H1 (cell line): Measurements from ENCODE around the gene TOM1L2. TPM values are rescaled to one million over a fixed set of nuclear protein-coding genes. Genes with fewer than 3 reads are reported as not detected.

Experiments used
- CTCF ChIA-PET: fragments of 300-600 bp; sonication (Branson Sonifier 250); formaldehyde crosslinking; loops from one replicate; lab custom pipeline; 2021; ENCODE audit not compliant: partially characterized antibody; lab: Charles Lee
- POLR2A ChIA-PET: fragments of 300-600 bp; sonication (Branson Sonifier 250); formaldehyde crosslinking; loops from one replicate; lab custom pipeline; 2021; ENCODE audit warnings: inconsistent platforms; ENCODE audit not compliant: partially characterized antibody; lab: Charles Lee
- DNase-seq, 2 experiments: peaks; one replicate each; pipeline versions ENCODE4 v3.0.0 to v3.0.0-alpha.2; 2010 to 2022; ENCODE audit warnings: low spot score in 2 of 2, low read depth in 1 of 2, mixed read lengths in 1 of 2
- FAIRE-seq: peaks from 2 replicates; lab custom pipeline; 2011; peaks lifted over from hg19 to GRCh38; lab: Jason Lieb, UNC
- H2AFZ ChIP-seq: 2 replicates; pipeline ENCODE4 v1.8.1; 2012; ENCODE audit warnings: low read length, inconsistent platforms
- H2AK5ac ChIP-seq: 2 replicates; pipeline ENCODE4 v1.6.1; 2013; ENCODE audit warnings: low read depth, low read length
- H2BK120ac ChIP-seq: replicated peaks from 2 replicates; pipeline ENCODE3; 2013; ENCODE audit warnings: low read depth, low read length, inconsistent platforms
- H2BK12ac ChIP-seq: 2 replicates; pipeline ENCODE4 v1.6.1; 2013; ENCODE audit warnings: low read depth, low read length
- H2BK15ac ChIP-seq: 2 replicates; pipeline ENCODE4 v1.6.1; 2013; ENCODE audit warnings: low read length
- H2BK20ac ChIP-seq: 2 replicates; pipeline ENCODE4 v1.6.1; 2013; ENCODE audit warnings: low read length
- H2BK5ac ChIP-seq: 2 replicates; pipeline ENCODE4 v1.6.1; 2013; ENCODE audit warnings: low read depth, low read length
- H3K14ac ChIP-seq: 2 replicates; pipeline ENCODE4 v1.6.1; 2013; ENCODE audit warnings: inconsistent platforms; ENCODE audit not compliant: insufficient read length
- H3K18ac ChIP-seq: 2 replicates; pipeline ENCODE4 v1.6.1; 2013; ENCODE audit warnings: low read length; ENCODE audit errors: extremely low read depth
- H3K23ac ChIP-seq: 2 replicates; pipeline ENCODE4 v1.6.1; 2013; ENCODE audit warnings: inconsistent platforms; ENCODE audit not compliant: insufficient read length
- H3K23me2 ChIP-seq: 2 replicates; pipeline ENCODE4 v1.6.1; 2013; ENCODE audit warnings: low read depth, low read length
- H3K27ac ChIP-seq: 2 replicates; pipeline ENCODE4 v1.6.1; 2011; ENCODE audit warnings: low read depth, low read length, inconsistent platforms
- H3K27me3 ChIP-seq, 4 experiments: replicated peaks in 1 of 4; 1 replicate in 1 of 4; 2 replicates in 3 of 4; pipeline versions ENCODE4 v1.6.1 to v1.8.1; 2011 to 2013; ENCODE audit warnings: low read length in 3 of 4, mild to moderate bottlenecking in 3 of 4, inconsistent platforms in 2 of 4, mixed read lengths in 2 of 4, moderate library complexity in 1 of 4; ENCODE audit not compliant: control insufficient read depth in 3 of 4, insufficient read depth in 3 of 4; ENCODE audit errors: extremely low read depth in 1 of 4
- H3K36me3 ChIP-seq, 4 experiments: 2 replicates each; pipeline versions ENCODE4 v1.6.1 to v1.8.1; 2011 to 2013; ENCODE audit warnings: mild to moderate bottlenecking in 4 of 4, low read length in 3 of 4, moderate library complexity in 2 of 4, control low read depth in 1 of 4, inconsistent platforms in 1 of 4; ENCODE audit not compliant: insufficient read depth in 4 of 4, control insufficient read depth in 2 of 4
- H3K4ac ChIP-seq: replicated peaks from 2 replicates; pipeline ENCODE3; 2013; ENCODE audit warnings: low read length, low read depth, mixed read lengths, inconsistent platforms; ENCODE audit not compliant: insufficient read length
- H3K4me1 ChIP-seq, 4 experiments: replicated peaks in 1 of 4; 1 replicate in 1 of 4; 2 replicates in 3 of 4; pipeline versions ENCODE4 v1.6.1 to v1.8.1; 2011 to 2013; ENCODE audit warnings: low read length in 3 of 4, inconsistent platforms in 2 of 4, mixed read lengths in 1 of 4; ENCODE audit not compliant: insufficient read depth in 4 of 4, control insufficient read depth in 3 of 4
- H3K4me2 ChIP-seq, 2 experiments: 2 replicates each; pipeline versions ENCODE4 v1.6.1 to v1.8.1; 2011 to 2013; ENCODE audit warnings: low read depth in 2 of 2, low read length in 2 of 2, control low read depth in 1 of 2, inconsistent platforms in 1 of 2, mild to moderate bottlenecking in 1 of 2; ENCODE audit not compliant: insufficient read depth in 1 of 2
- H3K4me3 ChIP-seq, 4 experiments: fragments of 200-600, 300-600 bp in 1 of 4; sonication (generic), shearing (Covaris generic), sonication (Bioruptor Twin) in 1 of 4; 2 replicates each; pipeline versions ENCODE4 v1.5.1 to v1.8.1; 2011 to 2016; ENCODE audit warnings: low read length in 4 of 4, low read depth in 3 of 4, control low read depth in 2 of 4, inconsistent platforms in 2 of 4, mild to moderate bottlenecking in 2 of 4, mixed read lengths in 1 of 4, moderate library complexity in 1 of 4; ENCODE audit not compliant: insufficient read depth in 2 of 4; ENCODE audit errors: extremely low read depth in 1 of 4
- H3K56ac ChIP-seq: replicated peaks from 2 replicates; pipeline ENCODE3; 2013; ENCODE audit warnings: low read depth, mild to moderate bottlenecking, mixed read lengths, low read length, inconsistent platforms; ENCODE audit not compliant: insufficient read length
- H3K79me1 ChIP-seq: 2 replicates; pipeline ENCODE4 v1.6.1; 2013; ENCODE audit warnings: low read depth, low read length, control low read depth
- H3K79me2 ChIP-seq, 2 experiments: 2 replicates each; pipeline versions ENCODE4 v1.6.1 to v1.8.1; 2012 to 2013; ENCODE audit warnings: low read length in 2 of 2, mild to moderate bottlenecking in 2 of 2, inconsistent platforms in 1 of 2; ENCODE audit not compliant: insufficient read depth in 2 of 2, control insufficient read depth in 1 of 2
- H3K9ac ChIP-seq, 4 experiments: replicated peaks in 1 of 4; 1 replicate in 1 of 4; 2 replicates in 3 of 4; pipeline versions ENCODE4 v1.6.1 to v1.8.1; 2011 to 2013; ENCODE audit warnings: low read depth in 3 of 4, low read length in 3 of 4, control low read depth in 2 of 4, mild to moderate bottlenecking in 2 of 4, moderate library complexity in 2 of 4, inconsistent platforms in 1 of 4; ENCODE audit errors: extremely low read depth in 1 of 4
- H3K9me3 ChIP-seq, 2 experiments: 2 replicates each; pipeline versions ENCODE4 v1.6.1 to v1.8.1; 2012 to 2013; ENCODE audit warnings: mild to moderate bottlenecking in 2 of 2, moderate library complexity in 2 of 2, control low read depth in 1 of 2, inconsistent platforms in 1 of 2, low read depth in 1 of 2, low read length in 1 of 2, mixed read lengths in 1 of 2; ENCODE audit not compliant: insufficient read depth in 2 of 2
- H4K20me1 ChIP-seq, 2 experiments: replicated peaks in 1 of 2; 2 replicates each; pipeline versions ENCODE3 to v1.8.1; 2011 to 2013; ENCODE audit warnings: inconsistent platforms in 2 of 2, low read length in 2 of 2, mild to moderate bottlenecking in 1 of 2; ENCODE audit not compliant: insufficient read depth in 2 of 2, control insufficient read depth in 1 of 2
- H4K5ac ChIP-seq: 2 replicates; pipeline ENCODE4 v1.6.1; 2013; ENCODE audit warnings: low read length, low read depth, mixed read lengths, inconsistent platforms; ENCODE audit not compliant: insufficient read length
- H4K8ac ChIP-seq: 2 replicates; pipeline ENCODE4 v1.8.0; 2013; ENCODE audit warnings: mild to moderate bottlenecking, moderate library complexity, low read length, inconsistent platforms; ENCODE audit not compliant: insufficient read depth; ENCODE audit errors: extremely low read depth
- H4K91ac ChIP-seq: replicated peaks from 2 replicates; pipeline ENCODE3; 2013; ENCODE audit warnings: low read length, mixed read lengths, inconsistent platforms; ENCODE audit not compliant: insufficient read length
- KDM1A ChIP-seq: fragments of 200-600, 300-600 bp; sonication (generic); IDR thresholded peaks from 2 replicates; pipeline ENCODE4 v1.7.1; 2016; ENCODE audit warnings: mild to moderate bottlenecking, low read length, borderline replicate concordance
- KDM5A ChIP-seq: fragments of 200-600 bp; IDR thresholded peaks from 2 replicates; pipeline ENCODE4 v1.7.1; 2012; ENCODE audit warnings: mild to moderate bottlenecking, low read length, inconsistent platforms, mixed read lengths
- SIN3A ChIP-seq, 2 experiments: IDR thresholded peaks in 1 of 2; conservative IDR thresholded peaks in 1 of 2; 2 replicates each; pipeline ENCODE4 v1.6.1; 2011 to 2012; ENCODE audit warnings: low read length in 2 of 2, improper control_type of control experiment in 1 of 2, low read depth in 1 of 2, mild to moderate bottlenecking in 1 of 2
- SUZ12 ChIP-seq: fragments of 200-600 bp; sonication (generic); IDR thresholded peaks from 2 replicates; pipeline ENCODE4 v1.6.1; 2012; ENCODE audit warnings: mild to moderate bottlenecking, inconsistent platforms, low read length, moderate library complexity, mixed read lengths
- WGBS, 2 experiments: shearing (Covaris generic) in 1 of 2; methylation state at CpG; one replicate each; pipeline versions ENCODE4 v1.1.6 to v1.1.7; 2013 to 2015; ENCODE audit warnings: low lambda C conversion rate in 2 of 2, mixed read lengths in 2 of 2, inconsistent platforms in 1 of 2, low coverage in 1 of 2, missing lambda C conversion rate in 1 of 2; ENCODE audit not compliant: insufficient replicate concordance in 2 of 2, insufficient coverage in 1 of 2, insufficient read length in 1 of 2; ENCODE audit errors: extremely low coverage in 1 of 2, missing lambda C conversion rate in 1 of 2; 5-methylcytosine and 5-hydroxymethylcytosine counted together
- polyA plus RNA-seq, 7 experiments: library from polyadenylated mRNA; depleted of rRNA in 3 of 7; stranded (reverse) in 5 of 7; unstranded in 2 of 7; fragments of >200 nt in 5 of 7; fragments of 200-250 nt in 2 of 7; gene quantifications; 1 replicate in 5 of 7; 2 replicates in 1 of 7; 4 replicates in 1 of 7; pipeline versions ENCODE4 v1.2.1 to v1.2.3, GENCODE V29; 2011 to 2013; ENCODE audit warnings: missing spikeins in 2 of 7, mixed read lengths in 2 of 7
- total RNA-seq: library from RNA; stranded (reverse); fragmentation: NEBNext Ultra II Directional; extraction: Animal tissue kit (Norgen Biotek cat#: 25700); gene quantifications from 2 replicates; pipeline ENCODE4 v1.2.1, GENCODE V29; 2021

Gene TOM1L2
- total and polyA plus RNA-seq, 2 of the 8 experiments (the other 6 are each of a cell fraction or from before 2014, with no cell fraction given): 2.0 to 3.4 TPM

GRCh38 chr17:17966399-17966798 lies 5.8 kb downstream of the TOM1L2 start:
- H2BK5ac ChIP-seq: no peak overlapping the region
- no peaks in the 10 kb centered on the region; the same call in 1 of the 2 replicates for H3K23me2 ChIP-seq
- H3K4me3 ChIP-seq: no peak overlapping the region
- no peaks in the 10 kb centered on the region; the same call in 1 of the 2 replicates for H3K79me1 ChIP-seq
- 0 out of 7 replicates have a peak, but pooled peaks cover 0 to under 1% (median 0%) of the 10 kb centered on the region in 4 experiments for H3K4me1 ChIP-seq
- no peak for FAIRE-seq
- H3K27me3 ChIP-seq: no peaks in the 10 kb centered on the region
- no peaks in the 10 kb centered on the region for H4K20me1 ChIP-seq
- H2AFZ ChIP-seq: no peak overlapping the region
- H2BK12ac ChIP-seq: no peak overlapping the region
- POLR2A ChIA-PET: no interaction called here
- H4K8ac ChIP-seq: no peak overlapping the region
- H2BK15ac ChIP-seq: no peak overlapping the region
- H3K14ac ChIP-seq: no peak overlapping the region
- no peak overlapping the region for H3K56ac ChIP-seq
- H3K23ac ChIP-seq: no peak overlapping the region
- no peaks in the 10 kb centered on the region for H3K36me3 ChIP-seq
- no peaks in the 10 kb centered on the region for H3K79me2 ChIP-seq
- no peak overlapping the region for H3K18ac ChIP-seq
- no peak overlapping the region for H2AK5ac ChIP-seq
- H3K27ac ChIP-seq: no peak overlapping the region
- H3K4me2 ChIP-seq: no peak overlapping the region
- WGBS, 2 experiments: 87% methylated on average over 3 of the region's 3 CpGs; no CpG with 5 or more reads in 1 of the 2 experiments
- TF ChIP-seq KDM5A: no peak
- no peak for TF ChIP-seq KDM1A
- no peak for TF ChIP-seq SUZ12
- TF ChIP-seq SIN3A (conservative IDR thresholded peaks at IDR 0.05 in 1 of 2, IDR thresholded peaks at IDR 0.05 in 1 of 2; ENCODE audit: low read depth in 1 of 2, low read length in 2 of 2): no peak
- no peak overlapping the region for H3K4ac ChIP-seq
- CTCF ChIA-PET: interaction anchor here (1.0 kb wide), 1 partner anchor 39 kb away, joined by 3 read pairs; no protein-coding TSS in a partner anchor
- DNase-seq: no peak
- no peak overlapping the region for H3K9ac ChIP-seq
- no peak overlapping the region for H2BK20ac ChIP-seq
- no peaks in the 10 kb centered on the region for H3K9me3 ChIP-seq
- H4K5ac ChIP-seq: no peak overlapping the region
- H2BK120ac ChIP-seq: no peak overlapping the region
- no peak overlapping the region for H4K91ac ChIP-seq
